NCI-H526 treated with DMSO at 0.1 percent for 48 hours (cell line): ENCODE measurements around the gene CA5B.
"Not testable (repeated sequence)": the region's sequence is repeated elsewhere in the genome, so short reads cannot be mapped to it uniquely, and the experiment has no call there.

Experiments used
- DNase-seq: peaks from one replicate; lab custom pipeline; 2025; lab: John Stamatoyannopoulos, UW

CA5B gene

GRCh38 chrX:15748841-15749240 lies 10.8 kb downstream of the CA5B start:
- no peak for DNase-seq

- DNase-seq: no peak
These were observed 11.9 kb downstream of the CA5B start for GRCh38 chrX:15749642-15750610.

GRCh38 chrX:15750611-15751154 lies 12.6 kb downstream of the CA5B start:
- no peak for DNase-seq

GRCh38 chrX:15751155-15751819 lies 13.2 kb downstream of the CA5B start:
- no peak for DNase-seq

- DNase-seq: no peak
These were observed 17.0 kb downstream of the CA5B start for GRCh38 chrX:15755091-15755490.

- no peak for DNase-seq
These were observed 20.1 kb downstream of the CA5B start for GRCh38 chrX:15758140-15758539.

GRCh38 chrX:15759886-15760285 lies 21.8 kb downstream of the CA5B start:
- not testable (repeated sequence) for DNase-seq

- peak; percentile 10 for DNase-seq
These were observed 23.6 kb downstream of the CA5B start for GRCh38 chrX:15761564-15762191.

- peak; percentile 31 for DNase-seq
These were observed 31.4 kb downstream of the CA5B start for GRCh38 chrX:15769300-15769954.

- DNase-seq: no peak
These were observed 44.1 kb downstream of the CA5B start for GRCh38 chrX:15781961-15782699.

- DNase-seq: peak; percentile 31
These were observed 47.2 kb downstream of the CA5B start for GRCh38 chrX:15785176-15785750.

GRCh38 chrX:15786915-15787314 lies 48.8 kb downstream of the CA5B start:
- DNase-seq: no peak

- DNase-seq: peak; percentile 89
These were observed 52.1 kb downstream of the CA5B start, which contains the start of gene ZRSR2 for GRCh38 chrX:15789979-15790768. Gene ZRSR2, plus strand, starts transcription at chrX:15790484. Its CDS starts 12 bp downstream, at chrX:15790496.

GRCh38 chrX:15790769-15791290 lies 52.8 kb downstream of the CA5B start:
- DNase-seq: no peak

GRCh38 chrX:15797707-15798106 lies 59.6 kb downstream of the CA5B start:
- DNase-seq: no peak

GRCh38 chrX:15804563-15804962 lies 66.5 kb downstream of the CA5B start:
- no peak for DNase-seq

GRCh38 chrX:15808254-15808653 lies 70.2 kb downstream of the CA5B start:
- DNase-seq: no peak

- DNase-seq: no peak
These were observed 74.3 kb downstream of the CA5B start for GRCh38 chrX:15812192-15812938.

GRCh38 chrX:15813416-15813815 lies 75.3 kb downstream of the CA5B start:
- DNase-seq: no peak
